ENCODE results near the gene NR6A1.

NR6A1 gene

GRCh38 chr9:124706685-124707084, 64.4 kb downstream of the NR6A1 start:
- Histone ChIP-seq H3K9me3 (ENCODE audit: control insufficient read depth, insufficient read depth, low read depth, low read length) (no peaks in the 10 kb centered on the region), H3K27ac (ENCODE audit: extremely low read depth, low read depth, low read length) (no peak overlapping the region), H3K36me3 (ENCODE audit: control insufficient read depth in 2 of 2, insufficient read depth in 1 of 2, low read length in 2 of 2) (no peaks in the 10 kb centered on the region), H3K4me1 (ENCODE audit: control insufficient read depth, insufficient read depth, low read length) (no peaks in the 10 kb centered on the region), H3K4me3 (ENCODE audit: low read depth, low read length) (no peak overlapping the region)
- ChIA-PET POLR2A (no interaction called here), CTCF (interaction anchor here (0.6 to 1.4 kb wide), 3 partner anchors 14 to 288 kb away, joined by 3 to 6 read pairs (median 5); no protein-coding TSS in a partner anchor)
- TF ChIP-seq GLI2 (tag by site-specific recombination; IDR thresholded peaks at IDR 0.05; ENCODE audit: borderline replicate concordance, low read depth) (no peak), ZNF24 (tag by site-specific recombination; IDR thresholded peaks at IDR 0.05) (no peak), ZNF140 (tag by site-specific recombination; IDR thresholded peaks at IDR 0.05) (no peak), SALL2 (tag by site-specific recombination; IDR thresholded peaks at IDR 0.05; ENCODE audit: borderline replicate concordance) (no peak), PATZ1 (tag by site-specific recombination; IDR thresholded peaks at IDR 0.05) (no peak), ZNF501 (tag by site-specific recombination; IDR thresholded peaks at IDR 0.05) (no peak)

- ChIA-PET CTCF (interaction anchor here (0.5 to 6.3 kb wide), 6 partner anchors 12 to 176 kb away, joined by 3 to 34 read pairs (median 3); no protein-coding TSS in a partner anchor), POLR2A (interaction anchor here (0.6 to 1.2 kb wide), 2 partner anchors 40 to 154 kb away, joined by 3 to 4 read pairs; partner anchors contain the start of gene WDR38)
- no peak overlapping the region for H3K27ac ChIP-seq (ENCODE audit: extremely low read depth, low read depth, low read length)
- no peaks in the 10 kb centered on the region for H3K36me3 ChIP-seq (ENCODE audit: control insufficient read depth in 2 of 2, insufficient read depth in 1 of 2, low read length in 2 of 2)
- H3K4me1 ChIP-seq (ENCODE audit: control insufficient read depth, insufficient read depth, low read length), result peaks cover 17% of the 10 kb centered on the region
- H3K4me3 ChIP-seq (ENCODE audit: low read depth, low read length), result no peak overlapping the region
- no peaks in the 10 kb centered on the region for H3K9me3 ChIP-seq (ENCODE audit: control insufficient read depth, insufficient read depth, low read depth, low read length)
- TF ChIP-seq ZNF830 (tag by site-specific recombination; IDR thresholded peaks at IDR 0.05; ENCODE audit: low read depth), result no peak
- no peak for TF ChIP-seq ZNF623 (tag by site-specific recombination; IDR thresholded peaks at IDR 0.05)
- no peak for TF ChIP-seq ZNF530 (tag by site-specific recombination; IDR thresholded peaks at IDR 0.05; ENCODE audit: low read depth)
- no peak for TF ChIP-seq ZFP37 (tag by site-specific recombination; IDR thresholded peaks at IDR 0.05)
- TF ChIP-seq ZNF354C (tag by site-specific recombination; IDR thresholded peaks at IDR 0.05; ENCODE audit: borderline replicate concordance, low read depth), result no peak
- TF ChIP-seq ZSCAN23 (tag by site-specific recombination; IDR thresholded peaks at IDR 0.05), result no peak
- TF ChIP-seq FEZF1 (tag by site-specific recombination; IDR thresholded peaks at IDR 0.05), result no peak
- TF ChIP-seq AEBP2 (tag by site-specific recombination; IDR thresholded peaks at IDR 0.05; ENCODE audit: borderline replicate concordance), result no peak
- TF ChIP-seq ZIC2 (tag by site-specific recombination; IDR thresholded peaks at IDR 0.05), result no peak
- TF ChIP-seq PRDM10 (tag by site-specific recombination; IDR thresholded peaks at IDR 0.05), result no peak
- no peak for TF ChIP-seq ZNF660 (tag by site-specific recombination; IDR thresholded peaks at IDR 0.05)
- no peak for TF ChIP-seq ZNF350 (tag by site-specific recombination; IDR thresholded peaks at IDR 0.05)
- TF ChIP-seq ZNF843 (tag by site-specific recombination; IDR thresholded peaks at IDR 0.05), result no peak
- TF ChIP-seq ZBTB1 (tag by site-specific recombination; IDR thresholded peaks at IDR 0.05), result no peak
- no peak for TF ChIP-seq ZNF184 (tag by site-specific recombination; IDR thresholded peaks at IDR 0.05)
Measured at GRCh38 chr9:124699575-124699974, 71.5 kb downstream of the NR6A1 start.

Measured in HEK293 (cell line).